ENCODE measurements around the gene TIGD1.

DNA sequence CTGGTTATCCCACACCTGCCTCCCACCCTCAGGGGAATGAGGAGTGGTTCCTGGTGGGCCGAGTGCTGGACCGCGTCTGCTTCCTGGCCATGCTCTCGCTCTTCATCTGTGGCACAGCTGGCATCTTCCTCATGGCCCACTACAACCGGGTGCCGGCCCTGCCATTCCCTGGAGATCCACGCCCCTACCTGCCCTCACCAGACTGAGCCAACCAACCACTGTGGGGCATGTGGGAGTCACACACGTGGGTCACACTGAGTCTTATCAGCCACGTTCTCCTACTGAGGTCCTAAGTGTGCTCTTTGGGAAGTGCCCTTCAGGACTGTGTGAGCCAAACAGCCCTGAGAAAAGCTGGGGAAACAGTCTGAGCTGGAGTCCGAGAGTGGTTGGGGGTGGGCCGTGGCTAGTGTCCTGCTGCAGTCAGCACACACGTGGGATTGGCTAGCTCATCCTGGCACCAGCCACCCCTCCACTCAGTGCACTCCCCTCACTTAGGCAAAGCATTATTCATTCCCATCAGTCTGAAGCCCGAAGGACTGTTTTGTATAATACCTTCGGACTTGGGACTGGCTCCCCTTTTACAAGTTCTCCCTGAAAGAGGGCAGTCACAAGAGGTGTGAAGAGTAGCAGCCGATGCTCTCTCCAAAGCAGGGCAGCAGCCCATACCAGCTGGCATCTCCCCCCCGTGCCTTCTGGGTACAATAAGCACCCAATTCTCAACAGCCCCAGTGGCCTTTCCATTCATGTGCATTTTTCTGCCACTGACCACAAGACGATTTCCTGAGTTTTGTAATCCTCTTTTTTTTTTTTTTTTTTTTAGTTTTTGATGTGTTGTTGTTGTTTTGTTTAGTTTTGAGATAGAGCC lies 4.6 kb downstream of the TIGD1 start:
- TF ChIP-seq CTCF (IDR thresholded peaks at IDR 0.05; ENCODE audit: low read depth, low read length) (no peak), MYC (IDR thresholded peaks at IDR 0.05; ENCODE audit: low read depth, low read length) (no peak), POLR2A (IDR thresholded peaks at IDR 0.05; ENCODE audit: extremely low read depth, insufficient read length) (no peak)
